Endometrial microvascular endothelial cells (primary cell): ENCODE measurements around the gene C1QTNF12. TPM values are rescaled to one million over a fixed set of nuclear protein-coding genes. Genes with fewer than 3 reads are reported as not detected.

ENCODE experiments used
- in situ Hi-C: cut with HindIII; loops from 2 replicates; pipeline ENCODE4 v1.10.0; 2017; ENCODE audit warnings: low sequenced_read_pairs, low pct_unique_long_range_greater_than_20kb; ENCODE audit errors: inconsistent ontology term
- total RNA-seq: library from RNA; depleted of rRNA; stranded (reverse); fragments of >200 nt; gene quantifications from one replicate; pipeline ENCODE4 v1.2.3, GENCODE V29; 2015; ENCODE audit errors: inconsistent ontology term

C1QTNF12 gene
- total RNA-seq, 1 donor from 2014 or later: not detected

- in situ Hi-C loops: no loop called here
These were observed 13.5 kb downstream of the C1QTNF12 start for GRCh38 chr1:1232796-1233566.

GRCh38 chr1:1232208-1232795, 14.2 kb downstream of the C1QTNF12 start, which contains the start of gene B3GALT6:
Gene B3GALT6 (plus strand): TSS chr1:1232237. CDS start chr1:1232279, 42 bp downstream.
- in situ Hi-C loops: no loop called here

GRCh38 chr1:1231400-1232207, 14.9 kb downstream of the C1QTNF12 start, which contains the start of gene SDF4:
Gene SDF4 (minus strand): TSS chr1:1232001. CDS start chr1:1228772, 3,229 bp downstream.
- in situ Hi-C loops: no loop called here

- in situ Hi-C loops: no loop called here
These were observed 15.7 kb downstream of the C1QTNF12 start for GRCh38 chr1:1230656-1231399.

GRCh38 chr1:1229770-1230169, 16.8 kb downstream of the C1QTNF12 start:
- in situ Hi-C loops: no loop called here

- in situ Hi-C loops: no loop called here
These were observed 17.8 kb downstream of the C1QTNF12 start for GRCh38 chr1:1228596-1229321.

GRCh38 chr1:1228187-1228586, 18.3 kb downstream of the C1QTNF12 start:
- in situ Hi-C loops: no loop called here

- in situ Hi-C loops: no loop called here
These were observed 19.1 kb downstream of the C1QTNF12 start for GRCh38 chr1:1227386-1227785.

GRCh38 chr1:1226566-1227362, 19.8 kb downstream of the C1QTNF12 start:
- in situ Hi-C loops: no loop called here

- in situ Hi-C loops: no loop called here
These were observed 20.6 kb downstream of the C1QTNF12 start for GRCh38 chr1:1225913-1226312.

- in situ Hi-C loops: no loop called here
These were observed 21.2 kb downstream of the C1QTNF12 start for GRCh38 chr1:1225238-1225845.

GRCh38 chr1:1223891-1224290, 22.6 kb downstream of the C1QTNF12 start:
- in situ Hi-C loops: no loop called here

GRCh38 chr1:1223321-1223720, 23.2 kb downstream of the C1QTNF12 start:
- in situ Hi-C loops: no loop called here

- in situ Hi-C loops: no loop called here
These were observed 23.8 kb downstream of the C1QTNF12 start for GRCh38 chr1:1222575-1223225.

- in situ Hi-C loops: no loop called here
These were observed 24.5 kb downstream of the C1QTNF12 start for GRCh38 chr1:1221887-1222574.

- in situ Hi-C loops: no loop called here
These were observed 26.3 kb downstream of the C1QTNF12 start for GRCh38 chr1:1220197-1220596.
